Measurements from ENCODE around the gene SERAC1.

DNA sequence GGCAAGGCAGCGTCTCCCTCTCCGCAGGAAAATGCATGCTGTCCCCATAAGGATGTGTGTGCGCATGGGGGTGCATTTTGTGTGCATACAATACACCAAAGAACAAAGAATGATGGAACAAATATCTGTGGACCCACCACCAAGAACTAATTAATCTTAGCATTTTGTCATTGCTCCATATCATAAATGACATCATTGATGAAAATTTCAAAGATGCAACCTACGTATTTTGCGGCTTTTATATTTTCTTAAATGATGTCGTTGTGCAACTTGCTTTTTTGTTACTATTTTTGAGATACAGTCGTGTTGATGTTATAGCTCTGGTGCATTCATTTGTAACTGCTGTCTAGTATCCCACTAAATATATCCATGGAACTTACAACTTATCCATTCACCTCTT, 89.7 kb downstream of the SERAC1 start:
- TF ChIP-seq CTCF (IDR thresholded peaks at IDR 0.05) (no peak), POLR2A (IDR thresholded peaks at IDR 0.05) (no peak)
